NCI-H82 treated with DMSO at 0.1 percent for 48 hours (cell line): ENCODE data around the gene PC.

Experiments used
- DNase-seq: peaks from one replicate; lab custom pipeline; 2025; ENCODE audit not compliant: unreplicated experiment; lab: John Stamatoyannopoulos, UW

Gene PC

GRCh38 chr11:66857234-66857926, 100.8 kb downstream of the PC start:
- DNase-seq: no peak

- DNase-seq: no peak
Observed at GRCh38 chr11:66856496-66857233, 101.5 kb downstream of the PC start, which contains the start of gene LRFN4. TSS of gene LRFN4 (plus strand) at chr11:66857064. CDS start at chr11:66857745, 681 bp downstream.

GRCh38 chr11:66855574-66856495, 102.3 kb downstream of the PC start:
- peak; percentile 42 for DNase-seq

GRCh38 chr11:66854729-66855211, 103.4 kb downstream of the PC start:
- DNase-seq: no peak

- no peak for DNase-seq
Observed at GRCh38 chr11:66854231-66854661, 103.9 kb downstream of the PC start.

- no peak for DNase-seq
Observed at GRCh38 chr11:66853242-66854229, 104.6 kb downstream of the PC start.

- DNase-seq: no peak
Observed at GRCh38 chr11:66852466-66853241, 105.5 kb downstream of the PC start.

GRCh38 chr11:66851698-66852465, 106.3 kb downstream of the PC start:
- no peak for DNase-seq

GRCh38 chr11:66851239-66851596, 107.0 kb downstream of the PC start:
- no peak for DNase-seq

GRCh38 chr11:66850588-66851238, 107.5 kb downstream of the PC start:
- DNase-seq: no peak

- no peak for DNase-seq
Observed at GRCh38 chr11:66850235-66850587, 108.0 kb downstream of the PC start.

GRCh38 chr11:66849501-66850234, 108.5 kb downstream of the PC start:
- DNase-seq: no peak

GRCh38 chr11:66848671-66849500, 109.3 kb downstream of the PC start:
- no peak for DNase-seq

- DNase-seq: no peak
Observed at GRCh38 chr11:66847461-66848232, 110.5 kb downstream of the PC start.

- DNase-seq: no peak
Observed at GRCh38 chr11:66846671-66847091, 111.5 kb downstream of the PC start.

- DNase-seq: no peak
Observed at GRCh38 chr11:66845876-66846212, 112.3 kb downstream of the PC start.
